ENCODE results near the gene PKD1. TPM values are rescaled to one million over a fixed set of nuclear protein-coding genes. Genes with fewer than 3 reads are reported as not detected.

Gene PKD1
- total RNA-seq, 1 donor from 2014 or later = 97.8 TPM

- peaks cover 13% of the 10 kb centered on the region for H3K36me3 Mint-ChIP-seq (ENCODE audit: insufficient read depth)
- no peaks in the 10 kb centered on the region for H3K9me3 Mint-ChIP-seq (ENCODE audit: low read depth)
- no peak overlapping the region for H3K4me3 Mint-ChIP-seq (ENCODE audit: low read depth)
- H3K27me3 Mint-ChIP-seq = no peaks in the 10 kb centered on the region
- no peak overlapping the region for H3K27ac Mint-ChIP-seq
- H3K4me1 Mint-ChIP-seq (ENCODE audit: low read depth) = no peaks in the 10 kb centered on the region
- no peak for DNase-seq (ENCODE audit: low spot score, unreplicated experiment)
- no peak for TF ChIP-seq CTCF (IDR thresholded peaks at IDR 0.05; ENCODE audit: unreplicated experiment)
These were observed 41.9 kb upstream of the PKD1 start for GRCh38 chr16:2177561-2177960.

- no peaks in the 10 kb centered on the region for H3K9me3 Mint-ChIP-seq (ENCODE audit: low read depth)
- no peaks in the 10 kb centered on the region for H3K27me3 Mint-ChIP-seq
- H3K36me3 Mint-ChIP-seq (ENCODE audit: insufficient read depth) = peaks cover 11% of the 10 kb centered on the region
- TF ChIP-seq CTCF (IDR thresholded peaks at IDR 0.05; ENCODE audit: unreplicated experiment) = no peak
- no peak overlapping the region for H3K27ac Mint-ChIP-seq
- no peak for DNase-seq (ENCODE audit: low spot score, unreplicated experiment)
- no peaks in the 10 kb centered on the region for H3K4me1 Mint-ChIP-seq (ENCODE audit: low read depth)
- H3K4me3 Mint-ChIP-seq (ENCODE audit: low read depth) = no peak overlapping the region
These were observed 41.4 kb upstream of the PKD1 start for GRCh38 chr16:2177101-2177500.

GRCh38 chr16:2176047-2176446 is 40.3 kb upstream of the PKD1 start:
- no peak overlapping the region for H3K27ac Mint-ChIP-seq
- TF ChIP-seq CTCF (IDR thresholded peaks at IDR 0.05; ENCODE audit: unreplicated experiment) = no peak
- no peaks in the 10 kb centered on the region for H3K9me3 Mint-ChIP-seq (ENCODE audit: low read depth)
- H3K27me3 Mint-ChIP-seq = no peaks in the 10 kb centered on the region
- DNase-seq (ENCODE audit: low spot score, unreplicated experiment) = no peak
- H3K4me3 Mint-ChIP-seq (ENCODE audit: low read depth) = no peak overlapping the region
- peaks cover 11% of the 10 kb centered on the region for H3K36me3 Mint-ChIP-seq (ENCODE audit: insufficient read depth)
- no peaks in the 10 kb centered on the region for H3K4me1 Mint-ChIP-seq (ENCODE audit: low read depth)

GRCh38 chr16:2175454-2175853 is 39.8 kb upstream of the PKD1 start:
- no peaks in the 10 kb centered on the region for H3K27me3 Mint-ChIP-seq
- no peak for DNase-seq (ENCODE audit: low spot score, unreplicated experiment)
- no peak for TF ChIP-seq CTCF (IDR thresholded peaks at IDR 0.05; ENCODE audit: unreplicated experiment)
- H3K36me3 Mint-ChIP-seq (ENCODE audit: insufficient read depth) = peaks cover 11% of the 10 kb centered on the region
- no peak overlapping the region for H3K27ac Mint-ChIP-seq
- no peaks in the 10 kb centered on the region for H3K4me1 Mint-ChIP-seq (ENCODE audit: low read depth)
- no peak overlapping the region for H3K4me3 Mint-ChIP-seq (ENCODE audit: low read depth)
- no peaks in the 10 kb centered on the region for H3K9me3 Mint-ChIP-seq (ENCODE audit: low read depth)

- Mint-ChIP-seq H3K9me3 (ENCODE audit: low read depth) (no peaks in the 10 kb centered on the region), H3K4me3 (ENCODE audit: low read depth) (no peak overlapping the region), H3K4me1 (ENCODE audit: low read depth) (no peaks in the 10 kb centered on the region), H3K27me3 (no peaks in the 10 kb centered on the region), H3K36me3 (ENCODE audit: insufficient read depth) (peaks cover 11% of the 10 kb centered on the region), H3K27ac (no peak overlapping the region)
- DNase-seq (ENCODE audit: low spot score, unreplicated experiment) = no peak
- no peak for TF ChIP-seq CTCF (IDR thresholded peaks at IDR 0.05; ENCODE audit: unreplicated experiment)
These were observed 38.9 kb upstream of the PKD1 start for GRCh38 chr16:2174396-2175131.
